GDM1 (cell line): ENCODE data around the gene GRIN2A.

Source experiments
- DNase-seq: peaks from one replicate; lab custom pipeline; 2025; lab: John Stamatoyannopoulos, UW

The GRIN2A gene

DNA sequence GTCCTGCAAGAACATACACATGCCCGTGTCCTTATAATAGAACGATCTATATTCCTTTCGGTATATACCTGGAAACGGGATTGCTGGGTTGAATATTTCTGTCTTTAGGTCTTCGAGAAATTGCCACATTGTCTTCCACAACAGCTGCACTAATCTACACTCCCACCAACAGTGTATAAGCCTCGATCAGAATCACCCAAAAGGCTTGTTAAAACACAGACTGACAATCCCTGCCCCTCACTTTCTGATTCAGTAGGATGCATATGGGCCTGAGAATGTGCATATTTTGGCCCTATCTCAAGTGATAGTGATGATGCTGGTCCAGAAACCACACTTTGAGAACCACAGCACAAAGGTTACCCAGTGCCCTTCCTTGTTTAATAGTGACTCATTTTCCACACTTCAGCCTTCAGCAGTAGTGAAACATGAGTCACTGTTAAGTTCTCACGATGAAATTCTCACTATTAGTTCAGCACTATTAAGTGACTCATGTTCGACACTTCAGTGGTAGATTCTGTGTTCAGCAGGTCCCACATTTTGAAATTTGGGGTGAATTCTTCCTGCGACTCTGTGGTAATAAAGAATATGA is 215.6 kb downstream of the GRIN2A start:
- no peak for DNase-seq

- DNase-seq = no peak
Observed at GRCh38 chr16:9965079-9965478, 217.1 kb downstream of the GRIN2A start.

DNA sequence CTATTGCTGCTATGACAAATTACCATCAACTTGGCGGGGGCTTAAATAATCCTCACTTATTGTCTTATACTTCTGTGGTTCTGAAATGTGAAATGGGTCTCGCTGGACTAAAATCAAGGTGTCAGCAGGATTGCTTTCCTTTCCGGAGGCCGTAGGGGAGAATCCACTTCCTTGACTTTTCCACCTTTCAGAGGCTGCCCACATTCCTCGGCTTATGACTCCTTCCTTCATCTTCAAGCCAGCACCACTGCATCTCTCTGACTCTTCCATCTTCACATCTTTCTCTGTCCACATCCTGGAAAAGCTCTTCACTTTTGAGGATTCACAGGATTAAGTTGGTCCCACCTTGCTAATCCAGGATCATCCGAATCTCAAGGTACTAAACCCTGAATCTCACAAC is 217.8 kb downstream of the GRIN2A start:
- DNase-seq = no peak

DNA sequence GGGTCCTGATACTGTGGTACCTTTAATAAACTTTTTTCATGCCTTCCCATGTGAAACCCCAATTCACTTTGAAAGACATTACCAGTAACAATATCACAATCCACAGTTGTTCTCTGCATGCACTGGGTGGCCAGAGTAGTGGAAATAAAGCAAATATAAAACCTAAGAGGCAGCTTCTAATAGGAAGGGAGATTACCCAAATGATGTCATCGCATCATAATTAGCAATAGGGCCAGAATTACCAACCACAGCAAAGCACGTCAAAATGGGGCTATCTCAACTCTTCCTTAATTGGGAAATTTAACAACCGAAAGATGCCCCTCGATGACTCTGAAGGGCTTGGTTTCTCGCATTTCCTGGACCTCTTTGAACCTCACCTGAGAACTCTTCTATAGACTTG is 224.8 kb downstream of the GRIN2A start:
- no peak for DNase-seq

- DNase-seq = no peak
Observed at GRCh38 chr16:9957002-9957401, 225.2 kb downstream of the GRIN2A start.

DNA sequence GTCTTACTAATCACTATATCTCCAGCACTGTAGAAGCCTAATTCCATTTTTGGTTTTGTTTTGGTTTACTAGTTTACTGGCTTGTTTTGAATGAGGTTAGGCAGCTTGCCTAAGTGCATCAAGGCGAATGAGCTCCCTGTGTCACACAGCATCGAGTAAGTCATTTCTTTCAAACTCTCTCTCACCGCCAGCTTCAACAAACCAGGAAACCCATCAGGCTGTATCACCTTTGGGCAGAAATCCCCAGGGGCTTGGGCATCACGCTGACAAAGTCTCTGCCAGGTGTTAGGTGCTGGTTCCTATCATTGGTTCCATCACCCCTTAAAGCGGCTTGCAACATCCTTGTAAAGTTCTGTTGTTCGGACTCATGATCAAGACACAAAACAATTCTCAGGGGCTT is 226.6 kb downstream of the GRIN2A start:
- DNase-seq = no peak

DNA sequence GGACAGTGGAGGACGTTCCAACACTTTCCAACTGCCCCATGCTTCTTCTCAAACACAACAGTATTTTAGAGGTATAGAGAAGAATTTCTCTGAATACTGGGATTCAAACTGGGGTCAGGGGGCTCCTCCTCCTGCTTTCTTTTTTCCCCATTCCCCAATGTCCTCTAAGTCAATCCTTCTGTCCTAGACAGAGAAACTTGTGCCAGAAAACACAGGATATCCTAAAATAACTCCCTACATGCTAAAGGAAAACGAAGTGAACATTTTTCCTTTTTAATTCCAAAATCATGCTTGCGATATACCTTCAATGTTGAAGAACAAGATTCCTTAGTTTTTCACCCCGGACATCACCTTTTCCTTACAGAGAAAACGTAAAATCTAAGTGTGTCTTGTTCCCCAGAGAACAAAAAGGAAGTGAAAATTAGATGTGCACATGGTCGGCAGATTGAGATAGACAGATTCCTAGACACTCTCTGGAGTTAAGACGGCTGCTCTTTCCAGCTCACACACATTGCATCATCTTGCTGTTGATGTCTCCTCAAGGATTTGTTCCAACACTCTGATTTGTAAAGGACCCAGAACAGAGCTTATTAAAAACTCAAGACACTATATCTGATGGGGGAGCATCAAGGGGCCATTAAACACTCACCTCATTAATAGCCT is 228.2 kb downstream of the GRIN2A start:
- DNase-seq = no peak

DNA sequence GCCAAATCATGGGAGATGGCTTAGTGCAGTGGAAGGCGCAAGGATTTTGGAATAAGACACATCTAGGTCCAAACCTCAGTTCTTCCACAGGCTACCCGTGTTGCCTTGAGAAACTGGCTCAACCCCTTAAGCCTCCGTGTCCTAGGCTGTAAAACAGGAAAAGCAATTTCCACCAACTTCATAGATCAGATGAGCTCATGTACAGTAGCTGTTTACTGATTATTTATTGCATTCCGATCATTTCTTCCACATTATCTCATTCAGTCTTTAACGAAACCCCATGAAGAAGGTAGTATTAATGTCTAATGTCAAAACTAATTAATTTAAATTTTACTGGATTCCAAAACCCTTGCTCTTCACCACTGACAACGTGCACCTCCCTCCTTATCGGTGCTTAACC is 231.6 kb downstream of the GRIN2A start:
- no peak for DNase-seq

GRCh38 chr16:9949396-9949795 is 232.8 kb downstream of the GRIN2A start:
- no peak for DNase-seq

DNA sequence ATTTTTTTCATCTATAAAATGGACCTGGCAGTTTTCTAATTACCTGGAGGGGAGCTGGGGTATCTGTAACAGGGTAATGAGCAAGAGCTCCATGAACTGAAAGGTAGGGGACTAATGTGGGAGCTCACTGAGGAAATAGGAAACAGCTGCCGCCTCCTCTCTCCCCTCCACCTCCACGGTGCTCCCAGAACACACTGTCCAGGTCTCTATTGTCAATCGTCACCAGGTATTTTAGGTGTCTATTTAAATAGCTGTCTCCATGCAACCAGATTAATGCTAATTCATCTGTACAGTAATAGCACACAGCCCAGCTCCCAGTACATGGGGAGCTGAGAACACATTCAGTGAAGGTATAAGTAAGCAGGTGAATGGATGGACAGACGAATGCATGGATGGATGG is 233.3 kb downstream of the GRIN2A start:
- no peak for DNase-seq

DNA sequence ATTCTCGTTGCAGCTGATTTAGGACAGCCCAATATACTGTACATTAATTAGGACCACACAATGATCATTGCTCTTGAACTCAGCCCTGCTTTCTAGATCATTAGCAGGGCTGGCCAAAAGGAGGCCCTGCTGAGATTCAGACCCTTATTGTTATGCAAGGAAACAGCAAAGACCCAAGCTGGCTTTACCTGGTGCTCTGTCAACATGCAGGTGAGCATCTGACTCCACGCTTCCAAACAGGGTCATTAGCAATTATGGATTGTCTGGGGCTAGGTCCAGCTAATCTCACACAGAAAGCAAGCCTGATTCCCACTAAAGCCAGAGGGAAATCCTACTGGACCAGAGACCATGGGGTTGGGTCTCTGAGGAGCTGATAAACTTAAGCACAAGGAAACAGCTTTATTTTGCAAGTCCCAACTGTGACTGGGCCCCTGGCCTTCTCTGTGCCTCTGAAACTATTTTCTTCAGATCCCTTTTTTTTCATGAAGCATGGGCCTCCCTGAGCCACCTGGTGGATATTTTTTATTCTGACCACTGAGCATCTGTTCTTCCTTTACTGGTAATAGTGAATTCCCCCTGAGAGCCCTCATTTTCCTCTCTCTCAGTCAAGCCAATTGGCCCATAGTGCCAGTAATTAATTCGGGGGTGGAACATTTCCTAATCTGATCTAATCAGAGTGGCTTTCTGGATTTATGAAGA is 236.1 kb downstream of the GRIN2A start:
- DNase-seq = no peak

DNA sequence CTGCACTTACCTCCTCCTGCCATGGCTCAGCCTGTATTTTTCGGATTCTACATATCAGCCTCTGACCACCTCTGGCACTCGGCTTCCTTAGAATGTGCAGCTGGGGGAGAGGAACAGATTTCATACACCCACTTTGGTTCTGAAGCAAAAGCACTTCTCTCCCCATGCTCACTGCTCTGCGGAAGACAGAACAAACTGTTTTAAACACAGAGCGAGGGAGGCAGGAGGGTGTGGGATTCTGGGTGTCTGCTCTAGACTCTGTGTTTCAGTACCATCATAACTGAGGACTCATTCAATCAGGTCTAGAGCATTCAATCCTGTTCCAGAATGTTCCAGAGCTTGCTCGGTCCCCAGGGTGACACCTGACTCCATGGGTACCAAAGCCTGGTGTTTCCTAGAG is 239.1 kb downstream of the GRIN2A start:
- no peak for DNase-seq

DNA sequence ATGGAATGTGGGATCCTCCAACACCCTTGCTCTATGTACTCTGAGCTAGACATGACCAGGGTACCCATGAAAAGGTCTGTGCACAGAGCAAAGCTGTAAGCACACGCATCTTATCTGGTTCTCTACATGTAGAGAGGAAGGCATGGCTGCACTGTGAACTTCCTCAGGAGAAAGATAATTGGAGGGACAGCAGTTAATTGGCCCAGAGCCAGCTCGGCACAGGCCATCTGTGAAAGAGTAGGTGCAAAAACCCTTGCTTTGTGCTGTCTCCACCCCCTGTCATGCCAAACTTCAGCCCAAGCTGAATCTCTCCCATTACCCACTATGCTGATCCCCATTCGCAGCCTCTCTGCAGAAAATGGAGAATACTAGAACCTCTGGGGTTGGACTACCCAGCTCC is 241.0 kb downstream of the GRIN2A start:
- no peak for DNase-seq

DNA sequence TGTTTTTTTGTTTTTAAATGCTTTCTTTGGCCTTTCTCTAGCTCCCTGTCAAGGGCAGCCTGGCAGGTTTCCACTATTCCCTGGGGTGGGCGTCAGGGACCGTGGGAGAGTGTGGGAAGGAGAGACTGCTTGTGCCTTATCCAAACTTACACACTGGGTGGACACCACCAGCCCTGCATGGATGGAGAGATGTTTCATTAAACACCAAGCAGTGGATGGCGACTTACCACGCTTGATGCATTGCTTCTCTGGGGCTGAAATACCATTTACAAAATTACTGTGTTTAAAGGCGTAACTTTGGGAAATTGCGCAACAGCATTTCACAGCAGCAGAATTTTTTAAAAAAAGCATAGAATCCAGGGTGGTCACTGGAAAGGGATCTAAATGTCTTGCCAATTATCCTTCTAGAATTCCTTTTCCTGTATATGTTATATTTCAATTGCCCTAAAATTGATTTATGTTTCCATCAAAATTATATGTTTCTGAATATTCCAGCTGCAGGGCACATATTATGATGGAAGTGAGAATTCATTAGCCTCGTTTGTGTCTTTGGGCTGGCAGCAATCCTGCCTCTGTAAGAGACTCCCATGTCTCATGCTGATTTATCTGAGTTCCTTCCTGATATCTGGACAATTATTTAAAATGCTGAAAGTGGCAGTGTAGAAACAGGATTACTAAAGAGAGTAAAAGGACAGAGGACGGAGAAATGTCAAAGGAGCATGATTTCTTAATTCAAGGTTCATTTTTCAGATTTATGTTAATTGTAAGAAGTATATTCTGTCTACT is 247.3 kb downstream of the GRIN2A start:
- DNase-seq = no peak

GRCh38 chr16:9932919-9933653 is 249.1 kb downstream of the GRIN2A start:
- no peak for DNase-seq

GRCh38 chr16:9932000-9932399 is 250.2 kb downstream of the GRIN2A start:
- no peak for DNase-seq

GRCh38 chr16:9929836-9930235 is 252.4 kb downstream of the GRIN2A start:
- no peak for DNase-seq

- no peak for DNase-seq
Observed at GRCh38 chr16:9929313-9929712, 252.9 kb downstream of the GRIN2A start.

DNA sequence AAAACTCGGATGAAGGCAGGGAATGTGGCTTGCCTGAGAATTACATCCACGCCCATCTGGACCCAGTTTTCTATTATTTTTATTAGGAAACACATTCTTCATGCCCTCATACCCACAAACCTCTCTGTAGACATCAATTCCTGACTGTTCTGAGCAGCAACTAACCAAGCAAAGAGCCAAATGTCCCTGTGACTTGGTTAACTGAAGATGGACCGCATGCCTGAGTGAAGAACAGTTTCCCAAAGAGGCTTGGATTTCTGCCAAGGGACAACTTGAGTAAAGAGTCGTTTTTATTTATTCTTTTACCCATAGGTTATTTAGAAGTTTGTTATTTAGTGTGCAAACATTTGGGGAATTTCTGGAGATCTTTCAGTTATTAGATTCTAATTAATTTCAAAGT is 259.8 kb downstream of the GRIN2A start:
- no peak for DNase-seq

DNA sequence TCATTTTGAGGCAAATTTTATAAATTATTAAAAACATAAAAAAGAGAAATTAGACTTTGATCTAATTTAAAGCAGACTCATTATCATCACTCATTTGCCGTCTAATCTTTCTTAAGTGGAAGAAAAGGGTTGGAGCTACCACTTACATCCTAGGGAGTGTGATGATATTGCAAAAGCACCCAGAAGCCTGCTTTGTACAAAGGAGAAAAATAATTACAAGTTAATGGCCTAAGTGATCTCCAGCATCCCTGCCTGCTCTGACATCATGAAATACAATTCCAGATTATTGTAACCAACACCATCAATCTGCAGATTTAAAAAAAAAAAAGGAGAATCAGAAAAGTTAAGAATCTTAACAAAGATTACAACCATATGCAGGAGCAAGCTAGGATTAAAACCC is 260.2 kb downstream of the GRIN2A start:
- no peak for DNase-seq

GRCh38 chr16:9919460-9919859 is 262.8 kb downstream of the GRIN2A start:
- no peak for DNase-seq

- DNase-seq = no peak
Observed at GRCh38 chr16:9917691-9918090, 264.5 kb downstream of the GRIN2A start.
